GM12878 (cell line): ENCODE data around the gene KISS1. TPM values are rescaled to one million over a fixed set of nuclear protein-coding genes. Genes with fewer than 3 reads are reported as not detected.

Source experiments
- ATAC-seq: fragments of 200-7000 bp; cut with Tn5 transposase; 3 replicates; pipeline ENCODE4 v1.9.1; 2020; ENCODE audit warnings: mild to moderate bottlenecking, moderate library complexity
- BruUV-seq: library from RNA; stranded (reverse); fragments of 400-500 nt; replicated peaks from 2 replicates; lab custom pipeline; 2021; lab: Mats Ljungman, UMichigan
- CTCF ChIA-PET: fragments of 300-600 bp; sonication (Branson Sonifier 250); formaldehyde crosslinking; extraction: SDS; loops from one replicate; lab custom pipeline; 2021; ENCODE audit warnings: inconsistent platforms; lab: Yijun Ruan, JAX
- POLR2A ChIA-PET: fragments of 350-600 bp; formaldehyde crosslinking; extraction: SDS; loops from one replicate; lab custom pipeline; 2021; ENCODE audit warnings: inconsistent platforms; lab: Charles Lee
- RAD21 ChIA-PET: fragments of 300-600 bp; sonication (Branson Sonifier 250); formaldehyde crosslinking; loops from one replicate; lab custom pipeline; 2023; ENCODE audit warnings: antibody characterized with exemption; ENCODE audit not compliant: unreplicated experiment; lab: Charles Lee
- SMC1A ChIA-PET: fragments of 300-600 bp; sonication (Branson Sonifier 250); formaldehyde crosslinking; loops from one replicate; lab custom pipeline; 2023; ENCODE audit not compliant: unreplicated experiment, uncharacterized antibody; lab: Charles Lee
- DNase-seq: peaks from one replicate; pipeline ENCODE4 v3.0.0-alpha.2; 2011; ENCODE audit warnings: low read depth, low spot score
- FAIRE-seq: peaks from 3 replicates; lab custom pipeline; 2011; peaks lifted over from hg19 to GRCh38; lab: Jason Lieb, UNC
- H2AFZ ChIP-seq: 2 replicates; pipeline ENCODE4 v1.6.0; 2011; ENCODE audit warnings: low read depth, low read length, control low read depth; ENCODE audit not compliant: control insufficient read depth
- H3K27ac ChIP-seq: 2 replicates; pipeline ENCODE4 v1.5.1; 2011; ENCODE audit warnings: control low read depth; ENCODE audit not compliant: control insufficient read depth, insufficient read depth
- H3K27me3 ChIP-seq, 2 experiments: replicated peaks in 1 of 2; 2 replicates each; pipeline versions ENCODE4 v1.6.0 to v1.6.1; 2011; ENCODE audit warnings: low read length in 1 of 2; ENCODE audit not compliant: control insufficient read depth in 2 of 2, insufficient read depth in 2 of 2
- H3K36me3 ChIP-seq, 2 experiments: 2 replicates each; pipeline ENCODE4 v1.5.1; 2011; ENCODE audit warnings: low read length in 1 of 2; ENCODE audit not compliant: control insufficient read depth in 2 of 2, insufficient read depth in 2 of 2
- H3K4me1 ChIP-seq: 2 replicates; pipeline ENCODE4 v1.6.1; 2011; ENCODE audit warnings: mild to moderate bottlenecking, low read length, moderate library complexity, mixed read lengths; ENCODE audit not compliant: control insufficient read depth, insufficient read depth
- H3K4me2 ChIP-seq: 2 replicates; pipeline ENCODE4 v1.6.0; 2011; ENCODE audit warnings: control low read depth; ENCODE audit not compliant: control insufficient read depth, insufficient read depth
- H3K4me3 ChIP-seq: fragments of 200-600 bp; sonication (generic); 2 replicates; pipeline ENCODE4 v1.5.1; 2016
- H3K79me2 ChIP-seq: 2 replicates; pipeline ENCODE4 v1.6.0; 2011; ENCODE audit warnings: low read length; ENCODE audit not compliant: control insufficient read depth, insufficient read depth
- H3K9ac ChIP-seq: 2 replicates; pipeline ENCODE4 v1.8.0; 2011; ENCODE audit warnings: low read length, control low read depth, mixed read lengths; ENCODE audit not compliant: control insufficient read depth, insufficient read depth
- H3K9me3 ChIP-seq: replicated peaks from 3 replicates; pipeline ENCODE4 v1.5.1; 2011; ENCODE audit warnings: mild to moderate bottlenecking, low read length; ENCODE audit not compliant: control insufficient read depth, insufficient read depth
- H4K20me1 ChIP-seq: 2 replicates; pipeline ENCODE4 v1.6.0; 2011; ENCODE audit not compliant: control insufficient read depth, insufficient read depth
- BCL11A ChIP-seq: IDR thresholded peaks from 2 replicates; pipeline ENCODE4 v1.6.1; 2011; ENCODE audit warnings: low read depth, low read length
- CHD1 ChIP-seq: IDR thresholded peaks from 2 replicates; pipeline ENCODE4 v1.6.1; 2012; ENCODE audit warnings: low read depth, low read length, improper control_type of control experiment
- HDGF ChIP-seq: fragments of 450-650 bp; IDR thresholded peaks from 2 replicates; pipeline ENCODE4 v1.6.1; 2016; ENCODE audit warnings: antibody characterized with exemption
- NFYB ChIP-seq: IDR thresholded peaks from 2 replicates; pipeline ENCODE4 v1.6.1; 2011; ENCODE audit warnings: low read depth, mild to moderate bottlenecking, low read length, improper control_type of control experiment, moderate library complexity; ENCODE audit not compliant: insufficient read depth
- NRF1 ChIP-seq: conservative IDR thresholded peaks from 2 replicates; pipeline ENCODE4 v1.6.1; 2011; ENCODE audit warnings: mild to moderate bottlenecking, low read depth, low read length, improper control_type of control experiment
- POU2F2 ChIP-seq: IDR thresholded peaks from 3 replicates; pipeline ENCODE4 v1.6.1; 2011; ENCODE audit warnings: low read depth, mild to moderate bottlenecking, low read length, borderline replicate concordance
- WGBS: methylation state at CpG from one replicate; pipeline ENCODE4 v1.1.6; 2016; ENCODE audit warnings: low lambda C conversion rate; ENCODE audit not compliant: insufficient replicate concordance, insufficient coverage; ENCODE audit errors: missing lambda C conversion rate; 5-methylcytosine and 5-hydroxymethylcytosine counted together
- in situ Hi-C: fragments of 300-500 bp; cut with MboI; formaldehyde crosslinking; loops from 9 replicates; pipeline ENCODE4 v1.14.3; 2018; ENCODE audit warnings: mixed read lengths
- intact Hi-C: fragments of 100-400 bp; cut with micrococcal nuclease; formaldehyde crosslinking; loops from one replicate; pipeline ENCODE4 v1.14.2; 2022; ENCODE audit not compliant: unreplicated experiment
- polyA plus RNA-seq, 11 experiments: library from polyadenylated mRNA; depleted of rRNA in 4 of 11; unstranded in 6 of 11; stranded (reverse) in 5 of 11; fragments of >200 nt; fragmentation: Nextera tagmentation in 4 of 11; fragmentation: Illumina TruSeq in 1 of 11; extraction: Ambion mirVana in 4 of 11; extraction: Trizol in 1 of 11; gene quantifications; 1 replicate in 1 of 11; 2 replicates in 10 of 11; pipeline versions ENCODE4 v1.2.1 to v1.2.3, GENCODE V29; 2011 to 2016; ENCODE audit warnings: inconsistent platforms in 2 of 11, missing spikeins in 2 of 11, low read depth in 1 of 11
- total RNA-seq, 4 experiments: library from RNA; depleted of rRNA in 3 of 4; stranded (reverse); fragments of >200 nt in 3 of 4; fragmentation: Illumina TruSeq in 1 of 4; extraction: Trizol in 1 of 4; gene quantifications; 2 replicates each; pipeline versions ENCODE4 v1.2.1 to v1.2.3, GENCODE V29; 2013 to 2021
- TF ChIP-seq, protein P1 (sequence below): fragments of 450-650 bp; formaldehyde crosslinking; IDR thresholded peaks from 2 replicates; pipeline ENCODE4 v1.5.0; 2022; ENCODE audit warnings: mild to moderate bottlenecking, missing genetic modification characterization

Gene KISS1
- total and polyA plus RNA-seq, 10 of the 15 experiments (the other 5 are each of a cell fraction or from before 2014, with no cell fraction given) = not detected

DNA sequence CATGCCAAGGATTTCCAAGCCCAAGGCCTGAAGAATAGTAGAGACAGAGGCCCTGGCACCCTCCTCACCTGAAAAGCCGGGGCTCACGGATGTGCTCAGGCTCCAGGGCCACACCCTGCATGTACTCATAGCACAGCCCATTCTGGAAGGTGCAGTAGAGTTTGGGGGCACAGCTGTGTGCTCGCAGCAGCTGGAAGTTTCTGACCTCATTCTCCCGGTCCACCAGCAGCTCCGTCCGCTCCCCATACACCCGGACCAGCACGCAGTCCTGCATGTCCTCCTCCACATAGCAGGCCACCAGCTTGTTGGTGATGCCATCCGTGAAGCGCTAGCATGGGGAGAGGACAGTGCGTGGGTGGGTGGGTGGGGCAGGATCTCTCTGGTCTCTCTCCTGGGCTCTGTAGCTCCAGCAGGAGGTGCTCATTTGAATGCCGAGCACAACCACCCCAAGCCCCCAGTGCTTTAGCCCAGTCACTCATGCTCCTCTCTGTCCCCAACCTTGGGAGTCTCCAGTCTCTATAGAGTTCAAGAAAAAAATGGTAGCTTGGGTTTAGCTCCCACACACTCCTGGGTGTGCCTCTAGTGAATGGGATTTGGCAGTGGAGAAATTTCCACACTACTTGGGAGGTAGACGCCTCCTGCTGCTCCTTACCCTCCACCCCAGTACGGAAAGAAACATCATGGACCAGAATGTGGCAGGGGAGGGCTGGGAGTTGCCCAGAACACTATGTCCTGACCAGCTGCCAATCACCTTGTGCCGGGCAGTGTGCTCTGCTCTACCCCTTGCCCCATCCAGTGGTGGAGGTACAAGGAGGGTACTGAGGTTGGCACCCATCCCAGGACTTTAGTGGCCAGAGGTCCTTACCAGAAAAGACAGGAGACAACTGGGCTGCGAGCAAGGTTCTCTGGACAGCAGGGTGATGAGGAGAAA lies 46.4 kb downstream of the KISS1 start (continued):
- TF ChIP-seq HDGF (no peak), POU2F2 (no peak), NRF1 (no peak), CHD1 (no peak), NFYB (no peak), BCL11A (no peak)
- TF ChIP-seq, protein P1, sequence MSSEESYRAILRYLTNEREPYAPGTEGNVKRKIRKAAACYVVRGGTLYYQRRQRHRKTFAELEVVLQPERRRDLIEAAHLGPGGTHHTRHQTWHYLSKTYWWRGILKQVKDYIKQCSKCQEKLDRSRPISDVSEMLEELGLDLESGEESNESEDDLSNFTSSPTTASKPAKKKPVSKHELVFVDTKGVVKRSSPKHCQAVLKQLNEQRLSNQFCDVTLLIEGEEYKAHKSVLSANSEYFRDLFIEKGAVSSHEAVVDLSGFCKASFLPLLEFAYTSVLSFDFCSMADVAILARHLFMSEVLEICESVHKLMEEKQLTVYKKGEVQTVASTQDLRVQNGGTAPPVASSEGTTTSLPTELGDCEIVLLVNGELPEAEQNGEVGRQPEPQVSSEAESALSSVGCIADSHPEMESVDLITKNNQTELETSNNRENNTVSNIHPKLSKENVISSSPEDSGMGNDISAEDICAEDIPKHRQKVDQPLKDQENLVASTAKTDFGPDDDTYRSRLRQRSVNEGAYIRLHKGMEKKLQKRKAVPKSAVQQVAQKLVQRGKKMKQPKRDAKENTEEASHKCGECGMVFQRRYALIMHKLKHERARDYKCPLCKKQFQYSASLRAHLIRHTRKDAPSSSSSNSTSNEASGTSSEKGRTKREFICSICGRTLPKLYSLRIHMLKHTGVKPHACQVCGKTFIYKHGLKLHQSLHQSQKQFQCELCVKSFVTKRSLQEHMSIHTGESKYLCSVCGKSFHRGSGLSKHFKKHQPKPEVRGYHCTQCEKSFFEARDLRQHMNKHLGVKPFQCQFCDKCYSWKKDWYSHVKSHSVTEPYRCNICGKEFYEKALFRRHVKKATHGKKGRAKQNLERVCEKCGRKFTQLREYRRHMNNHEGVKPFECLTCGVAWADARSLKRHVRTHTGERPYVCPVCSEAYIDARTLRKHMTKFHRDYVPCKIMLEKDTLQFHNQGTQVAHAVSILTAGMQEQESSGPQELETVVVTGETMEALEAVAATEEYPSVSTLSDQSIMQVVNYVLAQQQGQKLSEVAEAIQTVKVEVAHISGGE (CRISPR knock-in tag) = no peak

DNA sequence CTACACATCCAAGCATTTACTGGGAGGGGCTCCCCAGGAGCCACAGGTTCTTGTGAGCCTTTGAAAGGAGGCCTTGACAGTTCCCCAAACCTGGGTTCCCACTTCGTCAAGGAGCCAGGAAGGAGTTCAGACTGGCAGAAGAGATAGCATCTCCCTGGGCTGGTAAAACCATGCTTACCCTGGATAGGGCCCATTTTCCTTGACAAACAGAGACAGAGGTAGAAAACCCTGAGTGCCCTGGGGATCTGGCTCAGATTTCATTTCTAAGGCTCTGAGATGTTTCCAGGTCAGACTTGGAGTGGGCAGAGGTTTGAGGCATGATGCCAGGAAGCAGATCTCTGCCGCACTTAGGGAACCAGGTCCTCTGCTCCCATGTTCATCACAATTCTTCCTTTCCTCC lies 47.2 kb downstream of the KISS1 start:
- DNase-seq (no peak), ATAC-seq (no peak), FAIRE-seq (no peak)
- intact Hi-C loops = no loop called here
- in situ Hi-C loops = no loop called here
- Histone ChIP-seq H3K27me3 (peaks cover 5 to 7% of the 10 kb centered on the region in 2 experiments; a peak in 3 of 4 replicates), H3K79me2 (no peaks in the 10 kb centered on the region), H3K4me1 (no peaks in the 10 kb centered on the region), H3K27ac (no peak overlapping the region), H3K4me2 (no peak overlapping the region), H4K20me1 (no peaks in the 10 kb centered on the region), H3K9me3 (no peaks in the 10 kb centered on the region), H3K9ac (no peak overlapping the region)
- CTCF ChIA-PET = interaction anchor here (1.0 to 1.3 kb wide), 3 partner anchors 11 to 108 kb away, joined by 3 to 4 read pairs (median 3); no protein-coding TSS in a partner anchor
- POLR2A ChIA-PET = no interaction called here
- no TSS peak for BruUV-seq
- WGBS = 22% methylated on average over 2 of the region's 2 CpGs
- TF ChIP-seq, protein P1 (CRISPR knock-in tag) = no peak
- TF ChIP-seq, all 136 proteins: peak for 0
- RAD21 ChIA-PET = no interaction called here
- Histone ChIP-seq H3K4me3 (no peak overlapping the region), H3K36me3 (no peaks in the 10 kb centered on the region), H2AFZ (no peak overlapping the region)
- SMC1A ChIA-PET = interaction anchor here (1.1 kb wide), 1 partner anchor 21 kb away, joined by 3 read pairs; no protein-coding TSS in a partner anchor
